ENCODE results near the gene PSMG4. TPM values are rescaled to one million over a fixed set of nuclear protein-coding genes. Genes with fewer than 3 reads are reported as not detected.

The PSMG4 gene
- total and polyA plus RNA-seq, 9 of the 15 experiments (the other 6 are each of a cell fraction or from before 2014, with no cell fraction given): 12.9 to 185 (median 52.0) TPM

- Histone ChIP-seq H3K9me1 (ENCODE audit: control insufficient read depth, insufficient read depth, low read length) (no peaks in the 10 kb centered on the region), H3K4me1 (replicated peaks in 1 of 2; ENCODE audit: control insufficient read depth in 2 of 2, insufficient read depth in 2 of 2, low read length in 2 of 2) (peaks cover 25 to 33% of the 10 kb centered on the region in 2 experiments), H3K36me3 (ENCODE audit: control insufficient read depth, insufficient read depth, low read length) (no peaks in the 10 kb centered on the region), H4K20me1 (replicated peaks; ENCODE audit: control insufficient read depth, insufficient read depth, low read length) (no peaks in the 10 kb centered on the region), H3K9me3 (replicated peaks; ENCODE audit: control insufficient read depth, insufficient read depth, low read depth, low read length) (no peaks in the 10 kb centered on the region), H3K4me2 (ENCODE audit: insufficient read depth, low read length) (peak overlapping the region; percentile 70), H3K4me3 (no peak overlapping the region), H3K27me3 (ENCODE audit: control insufficient read depth in 2 of 2, insufficient read depth in 2 of 2, low read length in 2 of 2) (peaks cover 0 to 5% of the 10 kb centered on the region in 2 experiments; a peak in 1 of 5 replicates), H3K9ac (ENCODE audit: insufficient read depth in 1 of 2, low read depth in 2 of 2, low read length in 2 of 2) (peak overlapping the region; percentile 1 to 3; a peak in 1 of 4 replicates), H3K27ac (ENCODE audit: extremely low read depth, low read depth, low read length) (no peak overlapping the region), H3K79me2 (ENCODE audit: control insufficient read depth, insufficient read depth, low read length) (no peaks in the 10 kb centered on the region), H2AFZ (ENCODE audit: low read depth, low read length) (peak overlapping the region; percentile 79)
- DNase-seq (ENCODE audit: extremely low read depth in 1 of 4, low spot score in 3 of 4) (peak; percentile 92 to 96 (median 94)), ATAC-seq (peak; percentile 93), FAIRE-seq (peak; percentile 96)
- in situ Hi-C loops (cut with MboI) (loop anchor here (10.0 kb wide), 1 partner anchor 257 kb away; the partner anchor contains the start of gene NQO2), intact Hi-C loops (cut with micrococcal nuclease) (loop anchor here (2.0 to 10.0 kb wide), 5 partner anchors 44 to 257 kb away; partner anchors contain the start of genes NQO2 and RIPK1)
- 23% methylated on average over 20 of the region's 20 CpGs for WGBS (ENCODE audit: insufficient coverage, low coverage, missing lambda C conversion rate)
- ChIA-PET POLR2A (interaction anchor here (0.5 to 2.0 kb wide), 19 partner anchors 9 to 238 kb away, joined by 3 to 18 read pairs (median 4); partner anchors contain the start of gene TUBB2A), CTCF (ENCODE audit: low intra/inter-chr PET ratio) (interaction anchor here (1.0 to 2.1 kb wide), 3 partner anchors 104 to 126 kb away, joined by 3 to 22 read pairs (median 3); no protein-coding TSS in a partner anchor)
- no TSS peak for BruUV-seq (replicated peaks)
- peak; percentile 66 for TF ChIP-seq CC2D1A (IDR thresholded peaks at IDR 0.05)
- TF ChIP-seq CBX3 (IDR thresholded peaks at IDR 0.05; ENCODE audit: borderline replicate concordance in 1 of 2, low read length in 2 of 2): peak in 1 of 2 experiments; percentile 68; a peak in 1 of 3 replicates
- no peak for TF ChIP-seq PML (IDR thresholded peaks at IDR 0.05; ENCODE audit: low read length)
- TF ChIP-seq TBL1XR1 (IDR thresholded peaks at IDR 0.05; ENCODE audit: low read length in 2 of 2): peak in 1 of 2 experiments; percentile 80; a peak in 1 of 4 replicates
- peak; percentile 64 for TF ChIP-seq DPF2 (IDR thresholded peaks at IDR 0.05)
- TF ChIP-seq HMBOX1 (IDR thresholded peaks at IDR 0.05): peak; percentile 68; the same call in 1 of the 2 replicates
- no peak for TF ChIP-seq ZNF224 (CRISPR knock-in tag; IDR thresholded peaks at IDR 0.05)
- TF ChIP-seq ZNF239 (CRISPR knock-in tag; IDR thresholded peaks at IDR 0.05): peak; percentile 96
- TF ChIP-seq GATA2 (CRISPR knock-in tag; IDR thresholded peaks at IDR 0.05): peak; percentile 84
- TF ChIP-seq BMI1 (IDR thresholded peaks at IDR 0.05; ENCODE audit: low read length): 0 out of 2 replicates have a peak, but pooled peaks have one; percentile 45
- TF ChIP-seq, protein P1, sequence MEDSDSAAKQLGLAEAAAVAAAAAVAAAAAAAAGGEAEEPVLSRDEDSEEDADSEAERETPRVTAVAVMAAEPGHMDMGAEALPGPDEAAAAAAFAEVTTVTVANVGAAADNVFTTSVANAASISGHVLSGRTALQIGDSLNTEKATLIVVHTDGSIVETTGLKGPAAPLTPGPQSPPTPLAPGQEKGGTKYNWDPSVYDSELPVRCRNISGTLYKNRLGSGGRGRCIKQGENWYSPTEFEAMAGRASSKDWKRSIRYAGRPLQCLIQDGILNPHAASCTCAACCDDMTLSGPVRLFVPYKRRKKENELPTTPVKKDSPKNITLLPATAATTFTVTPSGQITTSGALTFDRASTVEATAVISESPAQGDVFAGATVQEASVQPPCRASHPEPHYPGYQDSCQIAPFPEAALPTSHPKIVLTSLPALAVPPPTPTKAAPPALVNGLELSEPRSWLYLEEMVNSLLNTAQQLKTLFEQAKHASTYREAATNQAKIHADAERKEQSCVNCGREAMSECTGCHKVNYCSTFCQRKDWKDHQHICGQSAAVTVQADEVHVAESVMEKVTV (CRISPR knock-in tag; IDR thresholded peaks at IDR 0.05): peak; percentile 78
- TF ChIP-seq CCAR2 (IDR thresholded peaks at IDR 0.05; ENCODE audit: low read depth, low read length): 0 out of 2 replicates have a peak, but pooled peaks have one; percentile 45
- TF ChIP-seq, protein P2, sequence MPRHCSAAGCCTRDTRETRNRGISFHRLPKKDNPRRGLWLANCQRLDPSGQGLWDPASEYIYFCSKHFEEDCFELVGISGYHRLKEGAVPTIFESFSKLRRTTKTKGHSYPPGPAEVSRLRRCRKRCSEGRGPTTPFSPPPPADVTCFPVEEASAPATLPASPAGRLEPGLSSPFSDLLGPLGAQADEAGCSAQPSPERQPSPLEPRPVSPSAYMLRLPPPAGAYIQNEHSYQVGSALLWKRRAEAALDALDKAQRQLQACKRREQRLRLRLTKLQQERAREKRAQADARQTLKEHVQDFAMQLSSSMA (CRISPR knock-in tag; IDR thresholded peaks at IDR 0.05): no peak
- 0 out of 2 replicates have a peak, but pooled peaks have one; percentile 35 for TF ChIP-seq HCFC1 (IDR thresholded peaks at IDR 0.05; ENCODE audit: low read depth, low read length)
- TF ChIP-seq ZC3H11A (IDR thresholded peaks at IDR 0.05; ENCODE audit: low read depth, low read length): 0 out of 2 replicates have a peak, but pooled peaks have one; percentile 64
- peak; percentile 75; the same call in 1 of the 2 replicates for TF ChIP-seq MTA3 (IDR thresholded peaks at IDR 0.05; ENCODE audit: borderline replicate concordance)
- 0 out of 2 replicates have a peak, but pooled peaks have one; percentile 19 for TF ChIP-seq ZKSCAN1 (IDR thresholded peaks at IDR 0.05; ENCODE audit: low read depth, low read length)
- TF ChIP-seq BCOR (IDR thresholded peaks at IDR 0.05): peak; percentile 38; the same call in 1 of the 2 replicates
- TF ChIP-seq TARDBP (IDR thresholded peaks at IDR 0.05): peak; percentile 58; the same call in 1 of the 2 replicates
- TF ChIP-seq SMC3 (conservative IDR thresholded peaks at IDR 0.05; ENCODE audit: insufficient read depth, low read depth, low read length): peak; percentile 96
Observed at GRCh38 chr6:3251462-3252314, 7.1 kb upstream of the PSMG4 start.
